Activated naive CD4-positive, alpha-beta T cell treated with Interleukin-2 at 50 U/mL for 16 hours (primary cell): ENCODE measurements around the gene HES5.

Experiments
- DNase-seq: peaks from one replicate; pipeline ENCODE4 v3.0.0-alpha.2; 2020

HES5 gene

DNA sequence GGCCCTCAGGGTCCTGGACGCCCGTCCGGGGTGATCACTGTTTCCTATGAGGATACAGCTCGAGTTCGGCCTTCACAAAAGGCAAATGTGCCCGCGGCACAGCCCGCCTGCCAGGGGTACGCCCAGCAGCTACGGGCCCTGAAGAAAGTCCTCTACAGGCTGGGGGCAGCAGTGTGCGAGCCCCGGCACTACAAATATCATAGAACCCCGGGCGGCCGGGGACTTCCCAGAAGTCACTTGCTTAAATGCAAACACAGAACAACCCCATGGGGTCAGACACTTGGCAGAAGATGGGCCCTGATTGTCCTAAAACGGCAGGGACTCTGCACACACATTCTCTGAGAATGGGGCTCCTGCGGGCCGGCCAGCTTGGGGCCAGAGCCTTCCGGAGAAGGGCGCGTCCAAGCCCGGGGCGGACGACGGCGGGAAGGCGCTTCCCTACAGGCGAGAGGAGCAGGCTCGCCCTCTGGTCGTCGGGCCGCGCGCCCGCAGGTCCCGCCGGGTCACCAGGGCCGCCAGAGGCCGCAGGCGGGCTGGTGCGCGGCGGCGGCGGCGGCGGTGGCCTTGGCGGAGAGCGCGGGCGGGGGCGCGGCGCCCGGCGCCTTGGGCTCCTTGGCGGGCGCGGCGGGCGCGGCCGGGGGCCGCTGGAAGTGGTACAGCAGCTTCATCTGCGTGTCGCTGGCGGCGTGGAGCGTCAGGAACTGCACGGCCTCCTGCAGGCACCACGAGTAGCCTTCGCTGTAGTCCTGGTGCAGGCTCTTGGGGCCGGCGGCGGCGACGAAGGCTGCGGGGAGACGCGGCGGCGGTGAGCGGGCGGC is 888 bp downstream of the HES5 start:
- peak; percentile 50 for DNase-seq

DNA sequence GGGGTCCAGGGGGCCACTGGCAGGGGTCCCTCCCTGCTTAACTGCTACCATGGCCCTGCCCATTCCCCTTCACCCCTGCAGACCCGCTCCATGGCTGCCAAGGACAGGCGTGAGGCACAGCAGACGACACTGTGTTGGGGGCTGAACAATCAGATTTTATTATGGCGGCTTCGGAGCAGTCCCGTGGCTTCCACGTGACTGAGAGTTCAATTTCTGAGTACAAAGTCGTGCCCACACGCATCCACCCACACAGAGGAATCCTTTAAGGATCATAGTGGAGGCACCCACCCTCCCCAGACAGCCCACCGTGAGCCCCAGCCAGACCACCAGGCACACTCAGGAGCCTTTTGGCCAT is 1.5 kb downstream of the HES5 start:
- DNase-seq, result no peak

DNA sequence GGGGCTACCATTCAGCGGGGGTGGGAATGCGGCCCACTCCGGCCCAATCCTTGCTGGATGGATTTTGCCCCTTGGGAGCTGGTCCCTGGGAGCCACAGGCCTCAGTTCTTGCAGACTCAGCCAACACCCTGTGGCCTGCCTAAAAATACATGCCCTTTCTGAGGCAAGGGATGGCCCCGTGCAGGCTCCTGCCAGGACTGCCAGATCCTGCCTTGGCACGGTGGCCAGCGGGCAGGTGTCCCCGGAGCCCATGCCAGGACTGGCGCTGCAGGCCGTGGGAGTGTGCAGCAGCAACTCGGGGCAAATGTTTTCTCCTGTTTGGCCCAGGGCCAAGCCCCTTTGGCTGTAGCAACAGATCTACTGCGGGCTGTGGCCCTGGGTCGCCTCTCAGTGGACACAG is 2.0 kb downstream of the HES5 start:
- DNase-seq, result no peak

DNA sequence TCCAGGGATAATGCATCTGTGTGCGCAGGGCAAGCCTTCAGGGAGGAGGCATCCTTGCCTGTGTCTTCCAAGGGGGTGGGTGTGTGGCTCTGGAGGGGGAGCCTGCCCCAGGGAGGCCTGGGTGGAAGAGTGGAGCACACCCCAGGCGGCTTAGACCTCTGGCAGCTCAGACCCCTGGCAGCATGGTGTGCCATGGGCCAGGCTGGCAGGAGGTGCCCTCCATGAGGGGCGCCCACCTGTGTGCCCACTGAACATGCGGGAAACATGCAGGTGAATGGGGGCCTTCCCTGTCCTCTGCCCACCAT is 2.6 kb downstream of the HES5 start:
- DNase-seq, result no peak

DNA sequence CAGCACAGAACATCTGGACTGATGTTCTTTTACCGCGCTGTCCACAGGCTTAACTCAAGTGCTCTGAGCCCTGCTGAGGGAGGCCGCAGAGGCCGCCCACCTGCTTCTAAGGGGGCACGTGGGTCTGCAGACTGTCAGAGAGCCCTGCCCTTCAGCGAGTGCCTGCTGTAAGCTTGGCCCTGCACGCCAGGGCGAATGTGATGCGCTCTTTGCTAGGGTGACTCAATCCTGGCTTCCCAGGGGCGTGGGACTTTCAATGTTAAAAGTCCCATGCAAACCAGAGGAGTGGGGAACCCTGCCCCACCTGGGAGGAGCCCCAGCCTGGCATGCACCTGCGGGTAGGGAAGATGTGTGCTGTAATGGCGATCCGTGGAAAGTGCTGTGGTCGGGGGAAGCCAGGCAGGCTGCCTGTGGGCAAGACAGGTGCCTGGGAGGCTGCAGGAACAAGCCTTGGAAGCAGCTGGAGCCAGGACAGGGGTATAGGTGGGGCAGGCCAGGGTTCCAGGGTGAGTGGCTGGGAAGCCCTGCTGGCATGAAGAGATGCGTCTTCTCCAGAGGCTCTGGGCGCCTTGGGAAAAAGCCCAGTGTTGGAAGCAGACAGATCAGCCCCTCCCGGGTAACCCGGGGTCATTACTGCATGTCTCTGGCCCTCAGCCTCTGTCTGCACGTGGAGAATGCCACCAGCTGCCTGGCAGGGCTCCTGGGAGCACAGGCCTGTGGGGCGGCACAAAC is 3.1 kb downstream of the HES5 start:
- peak; percentile 74 for DNase-seq

DNA sequence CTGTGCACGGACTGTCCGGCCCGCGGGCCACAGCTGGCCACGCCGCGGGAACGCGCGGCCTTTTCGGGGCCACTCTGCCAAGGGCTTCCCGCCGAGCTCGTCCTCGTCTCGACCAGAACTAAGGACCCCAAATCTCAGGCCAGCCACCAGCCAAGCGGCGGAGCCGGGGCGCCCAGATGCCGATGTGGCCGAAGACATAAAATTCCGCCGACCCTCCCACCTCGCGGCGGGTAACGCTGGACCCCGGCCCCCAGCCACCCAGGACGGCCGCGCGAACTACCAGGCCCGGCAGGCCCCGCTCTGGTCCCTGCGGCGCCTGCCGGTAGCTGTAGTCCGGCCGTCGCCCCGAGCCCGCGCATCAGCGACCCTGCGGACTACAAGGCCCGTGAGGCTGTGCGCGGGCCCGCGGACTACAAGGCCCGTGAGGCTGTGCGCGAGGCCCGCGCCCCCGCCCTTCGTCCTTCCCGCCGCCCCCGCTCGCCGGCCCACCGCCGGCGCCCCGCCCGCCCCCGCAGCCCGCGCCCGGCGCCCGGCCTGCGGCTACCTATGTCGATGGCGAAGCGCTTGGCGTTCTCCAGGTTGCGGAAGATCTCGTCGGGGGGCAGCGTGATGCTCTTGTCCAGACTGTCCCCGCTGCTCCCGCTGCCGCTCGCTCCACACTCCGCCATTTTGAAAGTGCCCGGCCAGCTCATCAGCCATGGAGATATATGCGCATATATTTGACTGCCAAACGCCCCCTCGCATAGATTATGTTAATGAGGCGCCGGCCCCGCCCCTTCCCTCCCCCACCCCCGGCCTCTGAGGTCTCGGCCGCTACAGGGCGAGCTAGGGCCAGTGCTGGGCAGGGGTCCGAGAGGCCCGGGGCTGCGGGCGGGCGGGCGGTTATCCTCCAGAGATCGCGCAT is 3.9 kb downstream of the HES5 start, which contains the start of gene PANK4:
Gene PANK4 (minus strand): TSS at position 677 of the 904 bp plus-strand sequence. CDS start 9 bp downstream, at position 668.
- DNase-seq, result peak; percentile 89

DNA sequence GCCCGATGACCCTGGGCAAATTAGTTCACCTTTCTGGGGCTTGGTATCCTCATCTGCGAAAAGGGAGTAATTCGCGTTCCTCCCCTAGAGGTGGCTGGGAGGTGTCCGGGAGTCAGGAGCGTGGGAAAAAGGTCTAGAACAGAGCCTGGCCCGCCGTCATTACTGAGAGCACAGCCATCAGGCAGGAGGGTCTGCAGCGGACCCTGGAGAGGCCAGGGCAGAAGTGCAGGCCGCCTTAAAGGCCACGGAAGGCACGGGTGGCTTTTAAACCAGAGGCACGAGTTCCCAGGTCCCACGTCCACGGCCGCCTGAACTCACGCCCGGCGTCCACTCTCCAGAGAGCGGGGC is 4.5 kb downstream of the HES5 start:
- no peak for DNase-seq

DNA sequence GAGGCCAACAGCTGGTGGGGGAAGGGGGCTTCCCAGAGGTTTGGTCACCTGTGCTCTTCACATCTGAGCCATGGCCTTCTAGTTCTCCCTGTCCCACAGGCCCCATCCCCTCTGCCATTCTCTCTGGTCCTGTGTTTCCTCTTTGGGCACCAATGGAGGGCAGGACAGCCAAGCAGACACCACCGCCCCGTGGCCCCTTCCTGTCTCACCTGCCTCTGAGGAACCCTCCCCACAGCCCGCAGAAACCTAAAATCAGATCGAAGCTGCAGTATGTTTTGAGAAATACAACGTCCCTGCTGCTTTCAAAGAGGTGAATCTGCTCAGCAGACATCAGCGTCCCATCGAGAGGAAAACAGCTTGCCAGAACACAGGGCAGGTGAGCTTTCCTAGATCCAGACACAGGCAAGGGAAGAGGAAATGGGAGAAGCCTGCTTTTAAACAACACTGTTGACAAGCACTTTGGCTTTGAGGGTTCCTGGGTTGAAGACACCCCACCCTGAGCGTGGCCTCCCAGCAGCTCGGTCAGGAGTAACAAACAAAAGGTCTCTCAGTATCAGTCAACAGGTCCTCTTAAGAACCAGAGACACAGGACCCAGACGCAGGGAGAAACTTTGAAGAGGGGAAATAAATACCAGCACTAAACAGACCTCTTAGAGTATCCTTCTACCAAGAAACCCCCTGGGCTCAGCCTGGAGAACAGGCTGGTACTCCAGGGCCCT is 6.0 kb downstream of the HES5 start:
- DNase-seq, result peak; percentile 41

DNA sequence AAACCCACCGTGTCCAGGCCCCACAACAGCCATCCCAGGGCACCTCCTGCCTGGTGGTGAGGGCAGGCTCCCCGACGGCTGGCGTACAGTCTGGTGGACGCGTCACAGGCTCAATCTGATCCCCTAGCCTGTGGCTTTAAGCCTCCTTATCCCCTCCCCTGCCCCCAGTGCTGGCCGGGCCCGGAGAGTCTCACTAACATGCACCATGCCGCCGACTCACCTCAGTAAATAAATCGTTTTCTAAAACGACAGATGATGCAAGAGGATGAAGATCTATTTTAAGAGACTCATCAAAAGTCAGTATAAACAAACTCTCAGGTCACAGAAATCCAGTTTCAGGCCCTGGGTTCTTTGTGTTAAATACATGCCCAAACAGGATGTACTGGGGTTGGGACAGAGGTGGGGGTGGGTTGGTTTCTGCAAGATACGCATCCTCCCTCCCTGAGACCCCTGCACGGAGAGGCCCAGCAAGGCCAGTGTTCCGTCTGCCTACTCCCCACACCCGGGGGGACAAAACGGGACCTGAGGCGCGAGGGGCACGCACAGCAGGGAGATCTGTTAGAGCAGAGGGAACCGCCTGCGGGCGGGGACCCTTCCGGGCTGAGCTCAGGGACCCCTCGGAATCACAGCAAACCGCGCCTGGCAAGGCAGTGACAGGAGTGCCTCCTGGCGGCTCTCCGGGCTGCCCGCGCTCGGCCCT is 6.7 kb downstream of the HES5 start:
- DNase-seq, result peak; percentile 32

DNA sequence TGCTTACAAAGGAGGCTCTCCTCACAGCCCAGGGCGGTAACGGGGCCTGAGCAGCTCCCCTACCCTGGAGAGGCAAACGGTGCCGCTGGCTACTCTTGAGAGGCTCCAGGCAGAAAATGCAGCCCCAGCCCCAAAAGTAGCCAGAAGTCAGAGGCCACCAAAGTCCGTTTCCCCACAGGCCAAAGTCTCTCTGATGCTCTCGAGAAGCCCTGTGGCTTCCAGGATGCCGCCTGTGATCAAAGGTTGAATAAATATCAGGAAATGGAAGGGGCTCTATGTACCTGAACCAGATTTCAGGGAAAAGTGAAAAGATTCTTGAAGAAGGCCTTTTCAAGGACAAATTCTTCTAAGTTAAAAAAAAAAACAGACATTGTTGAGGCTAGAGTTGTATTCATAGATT is 7.8 kb downstream of the HES5 start:
- DNase-seq, result no peak

DNA sequence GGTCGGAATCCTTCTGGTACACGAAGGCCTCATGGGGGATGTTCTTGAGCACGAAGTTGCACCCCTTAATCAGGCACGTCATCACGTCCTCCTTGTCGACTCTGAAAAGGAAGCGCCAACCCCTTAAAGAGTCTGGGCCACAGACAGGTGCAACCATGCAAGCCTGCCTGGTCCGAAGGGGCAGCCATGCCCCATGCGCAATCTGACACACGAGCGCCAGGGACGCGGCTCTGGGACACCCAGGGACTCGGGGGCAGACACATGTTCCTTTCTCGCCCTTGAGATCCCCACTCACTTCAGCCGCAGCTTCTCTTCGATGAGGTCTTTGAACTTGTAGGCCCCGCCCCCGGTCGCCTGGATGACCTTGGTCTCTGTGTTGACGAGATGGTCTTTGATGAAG is 9.3 kb downstream of the HES5 start:
- no peak for DNase-seq

DNA sequence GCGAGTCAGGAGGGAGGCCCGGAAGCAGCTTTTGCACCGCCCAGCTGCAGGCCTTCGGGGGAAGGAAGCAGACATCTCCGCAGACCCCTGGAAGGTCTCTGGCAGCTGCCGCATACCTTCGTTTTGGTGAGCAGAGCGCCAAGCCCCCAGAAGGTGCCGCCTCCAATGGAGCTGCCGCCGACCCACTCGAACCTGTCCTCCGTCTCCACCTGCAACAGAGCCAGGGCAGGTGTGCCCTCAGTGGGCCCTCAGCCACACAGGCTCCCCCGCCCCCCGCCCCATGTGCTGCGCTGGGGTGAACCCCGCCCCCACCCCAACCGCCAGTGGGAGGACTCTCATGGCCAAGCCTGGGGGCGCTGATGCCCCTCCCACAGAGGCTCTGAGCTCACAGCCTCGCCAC is 9.9 kb downstream of the HES5 start:
- no peak for DNase-seq

DNA sequence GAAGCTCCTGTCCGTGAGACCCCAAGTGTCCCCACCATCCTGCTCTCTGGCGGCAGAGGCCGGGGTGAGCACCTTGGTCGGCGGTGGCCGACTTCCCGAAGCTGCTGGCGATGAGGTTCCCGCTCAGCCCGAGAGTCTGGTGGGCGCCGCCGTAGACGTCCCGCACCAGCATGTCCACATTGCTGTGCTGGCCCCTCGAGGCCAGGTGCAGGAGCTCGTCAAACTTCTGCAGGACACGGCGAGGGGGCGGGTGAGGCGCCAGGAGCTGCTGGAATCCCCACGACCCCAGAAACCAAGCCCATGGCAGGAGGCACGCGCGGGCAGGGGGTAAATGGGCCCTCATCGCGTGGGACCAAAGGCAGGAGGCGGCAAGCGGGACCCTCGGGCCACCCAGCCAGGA is 10.3 kb downstream of the HES5 start:
- DNase-seq, result no peak

DNA sequence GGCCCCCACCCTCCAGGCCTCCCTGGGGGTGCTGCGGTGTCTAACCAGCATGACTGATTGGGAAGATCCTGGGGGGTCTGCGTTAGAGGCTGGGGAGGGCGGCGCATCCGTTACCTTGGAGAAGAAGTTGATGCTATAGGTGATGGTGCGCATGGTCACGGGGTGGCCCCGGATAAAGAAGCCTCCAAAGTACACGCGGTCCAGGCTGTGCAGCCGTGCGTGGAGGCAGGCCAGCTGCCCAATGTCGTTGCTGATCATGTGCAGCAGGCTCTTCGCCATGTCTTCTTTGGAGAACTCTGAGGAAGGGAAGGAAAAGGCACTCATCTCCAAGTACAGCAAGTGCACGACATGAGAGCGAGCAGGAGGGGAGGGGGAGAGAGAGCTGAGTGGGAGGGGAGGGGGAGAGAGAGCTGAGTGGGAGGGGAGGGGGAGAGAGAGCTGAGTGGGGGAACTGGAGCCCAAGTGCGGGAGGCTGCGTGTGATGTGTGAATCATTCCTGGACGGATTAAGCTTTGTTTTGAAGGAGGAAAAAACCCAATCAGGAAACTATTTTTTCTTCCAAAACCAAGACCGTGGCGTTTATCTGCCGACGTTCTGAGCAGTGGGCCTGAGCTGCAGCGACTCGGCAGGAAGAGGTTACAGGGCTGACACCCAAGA is 10.9 kb downstream of the HES5 start:
- DNase-seq, result no peak

DNA sequence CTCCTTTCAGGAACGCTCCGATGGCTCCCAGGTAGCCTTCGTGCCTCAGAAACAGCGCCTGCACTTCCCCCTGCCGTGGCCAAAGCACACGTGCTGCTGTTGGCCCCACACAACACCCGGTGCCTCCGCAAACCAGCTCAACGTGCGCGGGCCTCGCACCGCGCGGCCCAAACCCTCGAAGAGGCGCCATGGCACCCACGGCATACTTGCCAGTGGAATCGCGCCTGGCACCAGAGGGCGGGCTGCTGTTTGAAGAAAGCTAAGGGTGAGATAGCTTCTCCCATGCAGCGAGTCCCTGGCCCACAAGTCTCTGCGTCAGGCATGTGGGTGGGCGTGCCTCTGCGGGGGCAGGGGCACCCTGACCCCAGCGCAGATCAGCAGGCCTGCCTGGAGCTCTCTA is 11.5 kb downstream of the HES5 start:
- no peak for DNase-seq

DNA sequence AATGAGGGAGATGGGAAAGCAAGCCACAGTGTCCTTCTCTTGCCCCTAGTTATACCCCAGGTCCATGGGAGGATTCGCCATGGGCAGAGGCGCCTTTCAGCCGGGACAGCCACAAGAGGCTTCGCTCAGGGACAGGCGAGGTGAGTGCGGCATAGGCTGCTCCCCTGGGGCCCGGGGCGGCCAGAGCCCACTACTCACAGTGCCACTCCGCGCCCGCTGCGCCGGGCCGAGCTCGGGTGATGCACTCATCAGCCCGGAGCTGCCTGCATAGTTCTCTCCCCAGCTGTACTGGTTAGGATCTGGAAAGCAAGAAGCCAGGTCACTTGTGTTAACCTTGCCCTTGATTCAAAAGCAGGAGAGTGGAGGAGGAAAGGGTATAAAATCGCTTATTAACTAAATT is 12.1 kb downstream of the HES5 start:
- no peak for DNase-seq

DNA sequence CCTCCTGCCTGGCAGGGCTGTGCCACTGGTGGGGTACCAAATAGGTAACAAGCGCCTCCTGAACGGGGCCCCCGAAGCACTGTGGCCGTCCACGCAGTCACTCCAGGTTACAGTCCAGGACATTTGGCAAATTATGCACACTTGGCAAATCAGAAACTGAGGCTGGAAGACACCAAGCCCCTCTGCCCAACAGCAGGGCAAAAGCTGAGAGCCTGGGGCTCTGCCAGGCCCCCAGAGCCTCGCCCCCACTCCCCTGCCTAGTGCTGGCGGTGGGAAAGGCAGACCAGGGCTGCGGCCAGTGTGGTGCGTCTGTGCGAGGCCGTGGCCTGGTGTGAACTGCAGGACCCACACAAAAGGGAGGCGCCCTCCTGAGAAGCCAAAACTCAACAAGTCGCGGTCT is 13.1 kb downstream of the HES5 start:
- DNase-seq, result no peak

DNA sequence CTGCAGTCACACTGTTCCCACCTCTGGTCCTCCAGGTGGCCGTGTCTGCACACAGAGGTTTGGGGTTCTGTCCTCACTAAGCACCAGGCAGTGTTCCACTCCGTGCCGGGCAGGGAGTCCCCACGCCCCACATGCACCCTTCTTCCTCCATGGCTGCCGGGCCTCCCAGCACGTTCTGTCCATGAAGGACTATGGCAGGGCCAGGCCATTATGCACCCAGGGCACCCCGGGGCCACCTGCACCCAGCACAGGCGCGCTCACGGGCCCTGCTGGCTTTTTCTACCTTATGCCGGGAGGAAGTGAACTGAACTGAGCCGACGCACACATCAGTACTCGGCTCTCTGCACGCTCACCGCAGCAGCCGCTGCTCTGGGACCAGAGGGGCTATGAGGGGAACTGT is 13.9 kb downstream of the HES5 start:
- no peak for DNase-seq

DNA sequence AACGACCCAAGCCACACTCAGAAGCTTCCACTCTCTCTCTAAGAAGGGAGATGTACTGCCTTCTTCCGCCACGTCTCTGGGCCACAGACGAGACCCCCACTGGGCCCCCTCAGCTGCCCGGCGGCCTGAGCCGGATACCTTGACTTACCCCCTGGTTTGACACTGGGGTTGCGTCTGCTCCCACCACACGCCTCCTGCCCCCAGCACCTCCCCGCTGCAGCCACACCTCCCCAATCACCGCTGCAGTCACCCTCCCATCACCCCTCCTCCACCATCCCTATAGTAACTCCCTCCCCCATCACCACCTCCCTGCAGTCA is 14.3 kb downstream of the HES5 start:
- no peak for DNase-seq

DNA sequence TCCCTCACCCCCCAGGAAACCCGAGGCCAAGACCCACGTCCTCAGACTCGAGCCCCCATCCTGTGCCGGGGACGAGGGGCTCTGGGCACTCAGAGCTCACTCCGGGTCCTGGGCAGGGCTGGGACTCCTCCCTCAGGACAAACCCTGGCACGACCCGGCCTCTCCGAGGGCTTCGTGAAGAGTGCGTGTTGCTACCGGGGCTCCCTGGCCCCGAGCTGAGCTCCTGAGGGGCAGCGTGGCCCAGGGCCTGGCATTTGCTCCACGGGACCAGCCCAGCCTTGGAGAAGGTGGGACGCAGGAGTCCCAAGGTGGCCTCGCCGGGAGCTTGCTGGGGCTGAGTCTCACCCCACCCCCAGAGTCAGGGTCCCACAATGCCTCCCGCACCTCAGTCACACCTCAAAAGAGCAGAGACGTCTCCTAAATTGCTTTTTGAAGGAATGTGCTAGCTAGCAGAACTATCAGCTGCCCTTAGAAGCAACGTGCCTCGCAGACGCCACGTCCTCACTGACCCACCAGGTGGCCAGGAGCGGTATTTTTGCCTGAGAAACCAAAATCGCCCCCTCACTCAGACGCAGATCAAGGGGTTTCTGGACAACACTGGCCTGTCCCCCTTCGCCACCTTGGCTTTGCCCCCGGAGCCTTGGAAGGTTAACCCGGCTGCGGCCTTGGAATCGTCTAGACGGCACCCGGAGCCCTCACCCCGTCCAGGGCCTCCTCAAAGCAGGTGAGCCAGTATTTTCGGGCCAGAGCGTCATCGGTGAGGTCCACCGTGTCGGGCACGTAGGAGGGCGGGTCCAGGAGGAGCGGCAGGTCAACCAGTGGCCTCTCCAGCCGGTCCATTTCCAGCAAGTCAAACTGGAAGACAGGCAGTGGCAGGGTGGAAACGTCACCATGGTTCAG is 14.9 kb downstream of the HES5 start:
- DNase-seq, result no peak
